COLO829 (cell line): ENCODE measurements around the gene ARHGEF7.
"Not testable (repeated sequence)": the region's sequence is repeated elsewhere in the genome, so short reads cannot be mapped to it uniquely, and the experiment has no call there.

Experiments used
- DNase-seq: peaks from one replicate; pipeline ENCODE4 v3.0.0; 2012; ENCODE audit warnings: low spot score

Gene ARHGEF7

GRCh38 chr13:111171629-111172028 lies 56.5 kb downstream of the ARHGEF7 start:
- DNase-seq = no peak

- no peak for DNase-seq
Measured at GRCh38 chr13:111174377-111175114, 59.4 kb downstream of the ARHGEF7 start.

GRCh38 chr13:111175372-111175771 lies 60.3 kb downstream of the ARHGEF7 start:
- DNase-seq = no peak

- no peak for DNase-seq
Measured at GRCh38 chr13:111175935-111176334, 60.8 kb downstream of the ARHGEF7 start.

- no peak for DNase-seq
Measured at GRCh38 chr13:111176421-111176820, 61.3 kb downstream of the ARHGEF7 start.

- DNase-seq = no peak
Measured at GRCh38 chr13:111177081-111177711, 62.1 kb downstream of the ARHGEF7 start.

- DNase-seq = no peak
Measured at GRCh38 chr13:111177921-111178320, 62.8 kb downstream of the ARHGEF7 start.

- no peak for DNase-seq
Measured at GRCh38 chr13:111178402-111178801, 63.3 kb downstream of the ARHGEF7 start.

GRCh38 chr13:111179908-111180760 lies 65.0 kb downstream of the ARHGEF7 start:
- no peak for DNase-seq

GRCh38 chr13:111181977-111182376 lies 66.9 kb downstream of the ARHGEF7 start:
- no peak for DNase-seq

GRCh38 chr13:111183087-111183645 lies 68.1 kb downstream of the ARHGEF7 start:
- no peak for DNase-seq

- DNase-seq = no peak
Measured at GRCh38 chr13:111183959-111184358, 68.8 kb downstream of the ARHGEF7 start.

- no peak for DNase-seq
Measured at GRCh38 chr13:111184458-111185401, 69.6 kb downstream of the ARHGEF7 start.

- DNase-seq = no peak
Measured at GRCh38 chr13:111186305-111186935, 71.3 kb downstream of the ARHGEF7 start.

GRCh38 chr13:111187960-111188541 lies 72.9 kb downstream of the ARHGEF7 start:
- no peak for DNase-seq

- DNase-seq = not testable (repeated sequence)
Measured at GRCh38 chr13:111189064-111189505, 74.0 kb downstream of the ARHGEF7 start.

GRCh38 chr13:111189516-111189915 lies 74.4 kb downstream of the ARHGEF7 start:
- not testable (repeated sequence) for DNase-seq

- DNase-seq = not testable (repeated sequence)
Measured at GRCh38 chr13:111193223-111193622, 78.1 kb downstream of the ARHGEF7 start.

GRCh38 chr13:111194651-111195050 lies 79.5 kb downstream of the ARHGEF7 start:
- not testable (repeated sequence) for DNase-seq

- DNase-seq = not testable (repeated sequence)
Measured at GRCh38 chr13:111198732-111199378, 83.7 kb downstream of the ARHGEF7 start.
